ENCODE data around the gene CDK2. TPM values are rescaled to one million over a fixed set of nuclear protein-coding genes. Genes with fewer than 3 reads are reported as not detected.

Gene CDK2
- total and polyA plus RNA-seq, 9 of the 15 experiments (the other 6 are each of a cell fraction or from before 2014, with no cell fraction given), result 17.4 to 213 (median 109) TPM

DNA sequence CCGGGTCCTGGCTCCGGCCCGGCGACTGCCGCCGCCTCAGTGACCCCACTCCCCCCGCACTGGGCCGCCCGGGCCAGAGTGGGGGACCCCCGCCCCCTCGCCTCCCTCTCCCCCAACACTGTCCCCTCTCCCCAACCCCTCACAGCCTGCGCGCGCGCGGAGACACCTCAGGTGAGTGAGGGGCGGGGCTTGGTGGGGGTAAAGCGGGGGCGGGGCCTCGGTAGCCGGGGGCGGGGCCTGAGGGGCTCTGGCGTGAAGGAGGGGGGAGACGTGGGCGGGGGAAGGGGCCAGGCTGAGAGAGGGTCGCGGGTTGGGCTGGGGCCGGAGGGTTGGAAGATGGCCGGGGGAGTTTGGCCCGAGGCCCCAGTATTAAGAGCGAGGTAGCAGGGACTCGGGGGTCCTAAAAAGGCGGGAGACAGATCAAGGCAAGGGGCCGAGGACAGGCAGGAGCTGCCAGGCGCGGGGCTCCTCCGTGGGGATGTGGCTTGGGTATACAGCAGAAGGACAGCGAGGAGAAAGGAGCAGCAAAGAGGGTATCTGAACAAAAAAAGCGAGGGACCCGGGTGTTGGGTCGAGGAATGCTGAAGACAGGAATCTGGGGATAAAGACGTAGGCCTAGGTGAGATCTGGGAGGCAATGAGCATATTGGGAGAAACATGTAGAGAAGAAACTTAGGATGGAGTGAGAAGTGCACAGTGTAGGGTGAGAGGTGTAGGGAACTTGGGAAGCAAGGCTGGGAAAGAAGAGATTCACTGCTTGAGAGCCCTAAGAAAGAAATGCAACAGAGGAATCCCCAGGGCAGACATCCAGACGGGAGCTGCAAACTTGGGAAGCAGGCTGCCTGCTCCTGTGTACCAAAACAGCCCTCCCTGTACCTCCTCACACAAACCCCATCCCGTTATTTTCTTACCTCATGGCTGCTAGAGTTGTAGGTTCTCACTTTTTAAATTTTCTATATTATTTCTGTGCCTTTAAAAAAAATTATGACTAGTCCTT is 41.2 kb downstream of the CDK2 start (continued):
- TF ChIP-seq, protein P1, sequence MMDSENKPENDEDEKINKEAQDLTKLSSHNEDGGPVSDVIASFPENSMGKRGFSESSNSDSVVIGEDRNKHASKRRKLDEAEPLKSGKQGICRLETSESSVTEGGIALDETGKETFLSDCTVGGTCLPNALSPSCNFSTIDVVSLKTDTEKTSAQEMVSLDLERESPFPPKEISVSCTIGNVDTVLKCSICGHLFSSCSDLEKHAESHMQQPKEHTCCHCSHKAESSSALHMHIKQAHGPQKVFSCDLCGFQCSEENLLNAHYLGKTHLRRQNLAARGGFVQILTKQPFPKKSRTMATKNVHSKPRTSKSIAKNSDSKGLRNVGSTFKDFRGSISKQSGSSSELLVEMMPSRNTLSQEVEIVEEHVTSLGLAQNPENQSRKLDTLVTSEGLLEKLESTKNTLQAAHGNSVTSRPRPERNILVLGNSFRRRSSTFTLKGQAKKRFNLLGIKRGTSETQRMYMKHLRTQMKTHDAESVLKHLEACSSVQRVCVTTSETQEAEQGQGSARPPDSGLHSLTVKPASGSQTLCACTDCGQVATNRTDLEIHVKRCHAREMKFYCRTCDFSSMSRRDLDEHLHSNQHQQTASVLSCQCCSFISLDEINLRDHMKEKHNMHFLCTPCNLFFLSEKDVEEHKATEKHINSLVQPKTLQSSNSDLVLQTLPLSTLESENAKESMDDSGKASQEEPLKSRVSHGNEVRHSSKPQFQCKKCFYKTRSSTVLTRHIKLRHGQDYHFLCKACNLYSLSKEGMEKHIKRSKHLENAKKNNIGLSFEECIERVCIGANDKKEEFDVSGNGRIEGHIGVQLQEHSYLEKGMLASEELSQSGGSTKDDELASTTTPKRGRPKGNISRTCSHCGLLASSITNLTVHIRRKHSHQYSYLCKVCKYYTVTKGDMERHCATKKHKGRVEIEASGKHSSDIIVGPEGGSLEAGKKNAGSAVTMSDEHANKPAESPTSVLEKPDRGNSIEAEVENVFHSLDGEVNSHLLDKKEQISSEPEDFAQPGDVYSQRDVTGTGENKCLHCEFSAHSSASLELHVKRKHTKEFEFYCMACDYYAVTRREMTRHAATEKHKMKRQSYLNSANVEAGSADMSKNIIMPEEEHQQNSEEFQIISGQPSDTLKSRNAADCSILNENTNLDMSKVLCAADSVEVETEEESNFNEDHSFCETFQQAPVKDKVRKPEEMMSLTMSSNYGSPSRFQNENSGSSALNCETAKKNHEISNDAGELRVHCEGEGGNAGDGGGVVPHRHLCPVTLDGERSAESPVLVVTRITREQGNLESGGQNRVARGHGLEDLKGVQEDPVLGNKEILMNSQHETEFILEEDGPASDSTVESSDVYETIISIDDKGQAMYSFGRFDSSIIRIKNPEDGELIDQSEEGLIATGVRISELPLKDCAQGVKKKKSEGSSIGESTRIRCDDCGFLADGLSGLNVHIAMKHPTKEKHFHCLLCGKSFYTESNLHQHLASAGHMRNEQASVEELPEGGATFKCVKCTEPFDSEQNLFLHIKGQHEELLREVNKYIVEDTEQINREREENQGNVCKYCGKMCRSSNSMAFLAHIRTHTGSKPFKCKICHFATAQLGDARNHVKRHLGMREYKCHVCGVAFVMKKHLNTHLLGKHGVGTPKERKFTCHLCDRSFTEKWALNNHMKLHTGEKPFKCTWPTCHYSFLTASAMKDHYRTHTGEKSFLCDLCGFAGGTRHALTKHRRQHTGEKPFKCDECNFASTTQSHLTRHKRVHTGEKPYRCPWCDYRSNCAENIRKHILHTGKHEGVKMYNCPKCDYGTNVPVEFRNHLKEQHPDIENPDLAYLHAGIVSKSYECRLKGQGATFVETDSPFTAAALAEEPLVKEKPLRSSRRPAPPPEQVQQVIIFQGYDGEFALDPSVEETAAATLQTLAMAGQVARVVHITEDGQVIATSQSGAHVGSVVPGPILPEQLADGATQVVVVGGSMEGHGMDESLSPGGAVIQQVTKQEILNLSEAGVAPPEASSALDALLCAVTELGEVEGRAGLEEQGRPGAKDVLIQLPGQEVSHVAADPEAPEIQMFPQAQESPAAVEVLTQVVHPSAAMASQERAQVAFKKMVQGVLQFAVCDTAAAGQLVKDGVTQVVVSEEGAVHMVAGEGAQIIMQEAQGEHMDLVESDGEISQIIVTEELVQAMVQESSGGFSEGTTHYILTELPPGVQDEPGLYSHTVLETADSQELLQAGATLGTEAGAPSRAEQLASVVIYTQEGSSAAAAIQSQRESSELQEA (IDR thresholded peaks at IDR 0.05; ENCODE audit: low read depth), result peak; percentile 28; the same call in 1 of the 2 replicates
